DOHH2 (cell line): ENCODE measurements around the gene RSF1.

Experiments used
- CTCF ChIP-seq: fragments of 200-600 bp; sonication (generic); IDR thresholded peaks from one replicate; pipeline ENCODE4 v1.5.1; 2014; ENCODE audit warnings: antibody characterized with exemption, mild to moderate bottlenecking, low read depth, low read length; ENCODE audit not compliant: poor library complexity, severe bottlenecking
- EZH2phosphoT487 ChIP-seq: fragments of 200-600 bp; sonication (generic); IDR thresholded peaks from 2 replicates; pipeline ENCODE4 v1.6.1; 2017; ENCODE audit warnings: borderline replicate concordance, mild to moderate bottlenecking, antibody characterized with exemption, low read length, moderate library complexity, mixed read lengths

- TF ChIP-seq CTCF (no peak), EZH2phosphoT487 (no peak)
Observed at GRCh38 chr11:77697865-77698264, 122.7 kb downstream of the RSF1 start.
